Keratinocyte (primary cell): Measurements from ENCODE around the gene HOXB6. TPM values are rescaled to one million over a fixed set of nuclear protein-coding genes. Genes with fewer than 3 reads are reported as not detected.

Source experiments
- DNase-seq: peaks from one replicate; pipeline ENCODE4 v3.0.0-alpha.2; 2011; ENCODE audit warnings: low read depth, missing footprints, low spot score
- FAIRE-seq: peaks from 2 replicates; lab custom pipeline; 2011; peaks lifted over from hg19 to GRCh38; lab: Jason Lieb, UNC
- H2AFZ ChIP-seq: 2 replicates; pipeline ENCODE4 v1.6.0; 2012; ENCODE audit warnings: low read length, control low read depth, inconsistent platforms; ENCODE audit not compliant: control insufficient read depth
- H3K27ac ChIP-seq: 2 replicates; pipeline ENCODE4 v1.5.1; 2011; ENCODE audit warnings: low read length; ENCODE audit not compliant: control insufficient read depth, insufficient read depth
- H3K27me3 ChIP-seq: 3 replicates; pipeline ENCODE4 v1.6.0; 2011; ENCODE audit warnings: low read length; ENCODE audit not compliant: control insufficient read depth, insufficient read depth; ENCODE audit errors: extremely low read depth
- H3K36me3 ChIP-seq, 2 experiments: 2 replicates in 1 of 2; 3 replicates in 1 of 2; pipeline ENCODE4 v1.5.1; 2011; ENCODE audit warnings: low read length in 2 of 2, mild to moderate bottlenecking in 1 of 2; ENCODE audit not compliant: control insufficient read depth in 2 of 2, insufficient read depth in 2 of 2; ENCODE audit errors: extremely low read depth in 1 of 2
- H3K4me1 ChIP-seq: 3 replicates; pipeline ENCODE4 v1.5.1; 2011; ENCODE audit warnings: low read length; ENCODE audit not compliant: control insufficient read depth, insufficient read depth; ENCODE audit errors: extremely low read depth
- H3K4me2 ChIP-seq: 3 replicates; pipeline ENCODE4 v1.6.0; 2011; ENCODE audit warnings: low read depth, low read length; ENCODE audit not compliant: control insufficient read depth, insufficient read depth; ENCODE audit errors: extremely low read depth
- H3K4me3 ChIP-seq, 3 experiments: fragments of 200-600 bp in 1 of 3; sonication (generic) in 1 of 3; 2 replicates in 2 of 3; 3 replicates in 1 of 3; pipeline ENCODE4 v1.5.1; 2011 to 2016; ENCODE audit warnings: low read length in 3 of 3, mild to moderate bottlenecking in 3 of 3, control low read depth in 2 of 3, inconsistent platforms in 1 of 3, low read depth in 1 of 3, mixed read lengths in 1 of 3, mixed run types in 1 of 3, moderate library complexity in 1 of 3; ENCODE audit not compliant: control insufficient read depth in 2 of 3, insufficient read depth in 2 of 3; ENCODE audit errors: extremely low read depth in 1 of 3
- H3K79me2 ChIP-seq: 2 replicates; pipeline ENCODE4 v1.6.0; 2012; ENCODE audit warnings: low read length; ENCODE audit not compliant: control insufficient read depth, insufficient read depth
- H3K9ac ChIP-seq: 3 replicates; pipeline ENCODE4 v1.6.0; 2011; ENCODE audit warnings: low read length; ENCODE audit not compliant: control insufficient read depth, insufficient read depth; ENCODE audit errors: extremely low read depth
- H3K9me1 ChIP-seq: 3 replicates; pipeline ENCODE4 v1.6.0; 2011; ENCODE audit warnings: low read length; ENCODE audit not compliant: control insufficient read depth, insufficient read depth; ENCODE audit errors: extremely low read depth
- H3K9me3 ChIP-seq: 2 replicates; pipeline ENCODE4 v1.5.1; 2012; ENCODE audit warnings: low read depth, low read length; ENCODE audit not compliant: control insufficient read depth
- H4K20me1 ChIP-seq: 3 replicates; pipeline ENCODE4 v1.6.0; 2011; ENCODE audit warnings: low read length; ENCODE audit not compliant: control insufficient read depth, insufficient read depth; ENCODE audit errors: extremely low read depth
- dilution Hi-C: fragments of 300-500 bp; cut with MboI; formaldehyde crosslinking; loops from one replicate; pipeline ENCODE4 v1.7.0; 2020; ENCODE audit warnings: low sequenced_read_pairs; ENCODE audit not compliant: extremely low pct_ligation_motif_present
- polyA plus RNA-seq, 5 experiments: library from polyadenylated mRNA; depleted of rRNA in 3 of 5; stranded (reverse) in 3 of 5; stranded (forward) in 1 of 5; unstranded in 1 of 5; fragments of >200 nt; gene quantifications; 1 replicate in 1 of 5; 2 replicates in 3 of 5; 3 replicates in 1 of 5; pipeline versions ENCODE4 v1.2.1 to v1.2.3, GENCODE V29; 2011 to 2012; ENCODE audit warnings: missing spikeins in 2 of 5, low read depth in 1 of 5, low replicate concordance in 1 of 5
- TF ChIP-seq, protein P1 (sequence below), 3 experiments: IDR thresholded peaks in 1 of 3; conservative IDR thresholded peaks in 1 of 3; optimal IDR thresholded peaks in 1 of 3; 2 replicates in 2 of 3; 3 replicates in 1 of 3; pipeline versions ENCODE3 to v1.5.1; 2011; ENCODE audit warnings: low read length in 3 of 3, mild to moderate bottlenecking in 3 of 3, moderate library complexity in 2 of 3, control low read depth in 1 of 3, inconsistent platforms in 1 of 3; ENCODE audit not compliant: insufficient read depth in 2 of 3; ENCODE audit errors: extremely low read depth in 1 of 3

Gene HOXB6
- polyA plus RNA-seq, 1 donor (not counting 4 experiments of a cell fraction or from before 2014, with no cell fraction given): 0.62 TPM

DNA sequence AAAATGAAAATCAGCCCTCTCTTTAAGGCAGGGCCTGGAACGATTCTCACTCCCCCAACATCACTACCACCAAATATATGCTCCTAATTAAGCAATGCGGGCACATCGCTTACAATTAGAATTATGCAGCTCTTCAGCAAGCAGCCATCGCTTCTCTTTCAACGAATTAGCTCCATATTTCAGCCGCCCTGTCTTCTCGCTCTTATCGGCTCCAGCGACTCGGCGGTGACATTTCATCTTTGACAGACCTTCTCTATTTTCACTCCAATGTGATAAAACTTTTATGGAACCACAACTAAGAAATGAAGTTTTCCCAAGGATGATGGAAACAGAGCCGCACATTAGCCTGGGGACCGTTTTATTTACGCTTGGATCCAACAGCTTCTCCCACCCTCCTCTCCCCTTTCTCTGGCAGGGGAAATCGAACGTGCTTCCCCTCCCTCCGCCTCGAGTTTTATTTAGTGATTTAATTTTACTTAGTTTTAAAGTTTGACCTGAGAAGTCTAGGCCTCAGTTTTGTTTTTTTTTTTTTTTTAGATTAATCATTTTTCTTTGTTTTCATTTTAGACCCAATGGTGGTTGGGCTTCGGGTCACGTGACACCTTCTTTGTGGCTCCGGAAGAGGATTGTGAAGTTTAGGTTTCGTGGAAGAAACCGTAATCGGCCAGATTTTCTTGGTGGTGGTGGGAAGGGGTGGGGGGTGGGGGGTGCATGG lies 56.8 kb downstream of the HOXB6 start:
- Histone ChIP-seq H3K79me2 (peaks cover 5% of the 10 kb centered on the region), H3K9ac (no peak overlapping the region), H3K9me3 (no peaks in the 10 kb centered on the region), H3K27ac (no peak overlapping the region), H4K20me1 (no peaks in the 10 kb centered on the region), H3K9me1 (no peaks in the 10 kb centered on the region), H3K27me3 (peaks cover 16% of the 10 kb centered on the region), H3K36me3 (peaks cover 0 to 2% of the 10 kb centered on the region in 2 experiments), H3K4me2 (no peak overlapping the region), H3K4me3 (no peak overlapping the region), H2AFZ (no peak overlapping the region), H3K4me1 (peaks cover 5% of the 10 kb centered on the region)
- dilution Hi-C loops: no loop called here
- TF ChIP-seq, protein P1, sequence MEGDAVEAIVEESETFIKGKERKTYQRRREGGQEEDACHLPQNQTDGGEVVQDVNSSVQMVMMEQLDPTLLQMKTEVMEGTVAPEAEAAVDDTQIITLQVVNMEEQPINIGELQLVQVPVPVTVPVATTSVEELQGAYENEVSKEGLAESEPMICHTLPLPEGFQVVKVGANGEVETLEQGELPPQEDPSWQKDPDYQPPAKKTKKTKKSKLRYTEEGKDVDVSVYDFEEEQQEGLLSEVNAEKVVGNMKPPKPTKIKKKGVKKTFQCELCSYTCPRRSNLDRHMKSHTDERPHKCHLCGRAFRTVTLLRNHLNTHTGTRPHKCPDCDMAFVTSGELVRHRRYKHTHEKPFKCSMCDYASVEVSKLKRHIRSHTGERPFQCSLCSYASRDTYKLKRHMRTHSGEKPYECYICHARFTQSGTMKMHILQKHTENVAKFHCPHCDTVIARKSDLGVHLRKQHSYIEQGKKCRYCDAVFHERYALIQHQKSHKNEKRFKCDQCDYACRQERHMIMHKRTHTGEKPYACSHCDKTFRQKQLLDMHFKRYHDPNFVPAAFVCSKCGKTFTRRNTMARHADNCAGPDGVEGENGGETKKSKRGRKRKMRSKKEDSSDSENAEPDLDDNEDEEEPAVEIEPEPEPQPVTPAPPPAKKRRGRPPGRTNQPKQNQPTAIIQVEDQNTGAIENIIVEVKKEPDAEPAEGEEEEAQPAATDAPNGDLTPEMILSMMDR (optimal IDR thresholded peaks at IDR 0.05 in 1 of 3, IDR thresholded peaks at IDR 0.05 in 1 of 3, conservative IDR thresholded peaks at IDR 0.05 in 1 of 3; ENCODE audit: extremely low read depth in 1 of 3, insufficient read depth in 2 of 3, low read length in 3 of 3): no peak
- DNase-seq (no peak), FAIRE-seq (no peak)

- DNase-seq (no peak), FAIRE-seq (no peak)
- peaks cover under 1 to 3% of the 10 kb centered on the region in 2 experiments for H3K36me3 ChIP-seq
- H3K4me3 ChIP-seq: no peak overlapping the region
- TF ChIP-seq, protein P1 (optimal IDR thresholded peaks at IDR 0.05 in 1 of 3, IDR thresholded peaks at IDR 0.05 in 1 of 3, conservative IDR thresholded peaks at IDR 0.05 in 1 of 3; ENCODE audit: extremely low read depth in 1 of 3, insufficient read depth in 2 of 3, low read length in 3 of 3): no peak
- H3K4me1 ChIP-seq: peaks cover 7% of the 10 kb centered on the region
- H3K27ac ChIP-seq: no peak overlapping the region
- no peaks in the 10 kb centered on the region for H4K20me1 ChIP-seq
- H3K79me2 ChIP-seq: peaks cover 11% of the 10 kb centered on the region
- H3K4me2 ChIP-seq: peak overlapping the region; percentile 9
- H3K9me3 ChIP-seq: no peaks in the 10 kb centered on the region
- dilution Hi-C loops: no loop called here
- H3K9ac ChIP-seq: no peak overlapping the region
- H2AFZ ChIP-seq: no peak overlapping the region
- no peaks in the 10 kb centered on the region for H3K9me1 ChIP-seq
- peaks cover 19% of the 10 kb centered on the region for H3K27me3 ChIP-seq
These were observed 57.6 kb downstream of the HOXB6 start for GRCh38 chr17:48546924-48547807.
